KMS-11 (cell line): ENCODE data around the gene STK32C.

Experiments
- H2AFZ ChIP-seq: fragments of 200-600 bp; sonication (generic); 2 replicates; pipeline ENCODE4 v1.6.1; 2016; ENCODE audit warnings: antibody characterized with exemption, mixed run types, low read depth
- H3K27ac ChIP-seq: fragments of 200-600 bp; sonication (generic); 2 replicates; pipeline ENCODE4 v1.6.1; 2016; ENCODE audit warnings: mild to moderate bottlenecking, mixed run types
- H3K27me3 ChIP-seq: fragments of 200-600 bp; sonication (generic); 2 replicates; pipeline ENCODE4 v1.6.1; 2017; ENCODE audit warnings: mild to moderate bottlenecking, low read depth, mixed run types, moderate library complexity; ENCODE audit not compliant: insufficient read depth
- H3K36me3 ChIP-seq: fragments of 200-600 bp; sonication (generic); 2 replicates; pipeline ENCODE4 v1.6.1; 2017; ENCODE audit warnings: mild to moderate bottlenecking, mixed run types; ENCODE audit not compliant: insufficient read depth
- H3K4me1 ChIP-seq: fragments of 200-600 bp; sonication (generic); 2 replicates; pipeline ENCODE4 v1.6.1; 2016; ENCODE audit warnings: mild to moderate bottlenecking, low read depth, mixed run types; ENCODE audit not compliant: poor library complexity, severe bottlenecking
- H3K4me2 ChIP-seq: fragments of 200-600 bp; sonication (generic); 2 replicates; pipeline ENCODE4 v1.7.0; 2016; ENCODE audit warnings: mild to moderate bottlenecking, mixed run types
- H3K4me3 ChIP-seq: fragments of 200-600 bp; sonication (generic); IDR thresholded peaks from 2 replicates; pipeline ENCODE4 v1.6.1; 2017; ENCODE audit warnings: low read depth, low read length, mixed read lengths; ENCODE audit not compliant: insufficient read depth
- H3K79me2 ChIP-seq: fragments of 200-600 bp; sonication (generic); 2 replicates; pipeline ENCODE4 v1.6.1; 2016; ENCODE audit warnings: low read depth, mixed run types; ENCODE audit not compliant: insufficient read depth
- H3K9ac ChIP-seq: fragments of 200-600 bp; sonication (generic); 2 replicates; pipeline ENCODE4 v1.6.1; 2016; ENCODE audit warnings: mild to moderate bottlenecking, mixed run types
- H4K20me1 ChIP-seq: fragments of 200-600 bp; sonication (generic); 2 replicates; pipeline ENCODE4 v1.6.1; 2016; ENCODE audit warnings: mild to moderate bottlenecking, mixed run types; ENCODE audit not compliant: insufficient read depth
- TF ChIP-seq, protein P1 (sequence below): fragments of 200-600 bp; sonication (generic); conservative IDR thresholded peaks from 2 replicates; pipeline ENCODE4 v1.6.1; 2017; ENCODE audit warnings: low read depth, mild to moderate bottlenecking, antibody characterized with exemption, low read length, moderate library complexity, mixed read lengths

Gene STK32C

DNA sequence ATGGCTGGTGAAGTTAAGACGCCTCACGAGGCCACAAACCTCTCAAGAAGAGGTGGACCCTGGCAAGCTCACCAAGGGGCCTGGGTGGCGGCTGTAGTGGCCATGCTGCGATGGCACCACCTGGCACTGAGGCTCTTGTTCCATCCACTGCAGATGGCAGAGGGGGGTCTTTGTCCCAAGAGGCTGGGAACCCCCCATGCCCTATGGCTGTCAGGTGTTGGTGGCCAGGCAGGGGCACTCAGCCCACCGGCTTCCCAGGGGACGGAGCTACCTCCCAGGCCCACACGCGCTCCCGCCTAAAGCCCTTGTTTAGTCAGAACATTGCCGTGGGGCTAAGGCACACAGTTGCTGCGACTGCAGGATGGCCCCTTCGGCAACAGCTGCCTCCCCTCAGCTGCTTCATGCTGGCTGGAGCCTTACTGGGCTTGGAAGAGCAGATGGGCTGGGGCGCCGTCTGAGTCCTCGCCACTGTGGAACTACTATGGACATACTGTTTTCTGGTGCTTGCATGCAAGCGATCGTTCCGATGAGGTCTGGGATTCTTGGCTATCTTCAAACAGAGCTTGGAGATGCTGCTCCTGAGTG lies 74.2 kb downstream of the STK32C start:
- no peaks in the 10 kb centered on the region for H3K36me3 ChIP-seq
- H4K20me1 ChIP-seq = no peaks in the 10 kb centered on the region
- H3K79me2 ChIP-seq = no peaks in the 10 kb centered on the region
- no peak overlapping the region for H2AFZ ChIP-seq
- peaks cover 51% of the 10 kb centered on the region; the same call in 1 of the 2 replicates for H3K27me3 ChIP-seq
- no peak overlapping the region for H3K27ac ChIP-seq
- H3K9ac ChIP-seq = no peak overlapping the region
- no peak overlapping the region for H3K4me2 ChIP-seq
- TF ChIP-seq, protein P1, sequence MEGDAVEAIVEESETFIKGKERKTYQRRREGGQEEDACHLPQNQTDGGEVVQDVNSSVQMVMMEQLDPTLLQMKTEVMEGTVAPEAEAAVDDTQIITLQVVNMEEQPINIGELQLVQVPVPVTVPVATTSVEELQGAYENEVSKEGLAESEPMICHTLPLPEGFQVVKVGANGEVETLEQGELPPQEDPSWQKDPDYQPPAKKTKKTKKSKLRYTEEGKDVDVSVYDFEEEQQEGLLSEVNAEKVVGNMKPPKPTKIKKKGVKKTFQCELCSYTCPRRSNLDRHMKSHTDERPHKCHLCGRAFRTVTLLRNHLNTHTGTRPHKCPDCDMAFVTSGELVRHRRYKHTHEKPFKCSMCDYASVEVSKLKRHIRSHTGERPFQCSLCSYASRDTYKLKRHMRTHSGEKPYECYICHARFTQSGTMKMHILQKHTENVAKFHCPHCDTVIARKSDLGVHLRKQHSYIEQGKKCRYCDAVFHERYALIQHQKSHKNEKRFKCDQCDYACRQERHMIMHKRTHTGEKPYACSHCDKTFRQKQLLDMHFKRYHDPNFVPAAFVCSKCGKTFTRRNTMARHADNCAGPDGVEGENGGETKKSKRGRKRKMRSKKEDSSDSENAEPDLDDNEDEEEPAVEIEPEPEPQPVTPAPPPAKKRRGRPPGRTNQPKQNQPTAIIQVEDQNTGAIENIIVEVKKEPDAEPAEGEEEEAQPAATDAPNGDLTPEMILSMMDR = no peak
- H3K4me3 ChIP-seq = no peak overlapping the region
- H3K4me1 ChIP-seq = no peaks in the 10 kb centered on the region

DNA sequence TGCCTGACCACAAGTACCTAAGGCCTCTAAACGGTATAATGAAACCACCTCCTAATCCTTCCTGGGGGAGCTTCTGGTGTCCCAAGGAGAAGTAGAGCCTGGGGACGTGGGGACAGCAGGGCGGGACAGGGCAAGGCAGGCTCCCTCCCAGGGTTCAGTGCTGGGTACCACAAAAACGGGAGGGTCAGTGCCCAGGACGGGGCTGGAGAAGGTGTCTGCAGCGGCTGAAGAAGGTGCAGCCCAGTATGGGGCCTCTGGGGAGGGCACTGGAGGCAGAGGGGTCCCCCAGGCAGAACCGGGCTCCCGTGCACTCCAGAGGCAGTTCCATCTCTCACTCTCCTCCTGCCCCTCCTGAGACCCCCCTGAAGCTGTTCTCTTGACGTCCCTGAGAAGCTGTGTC lies 74.8 kb downstream of the STK32C start:
- no peak overlapping the region for H3K9ac ChIP-seq
- H3K36me3 ChIP-seq = no peaks in the 10 kb centered on the region
- H3K27ac ChIP-seq = no peak overlapping the region
- no peaks in the 10 kb centered on the region for H3K4me1 ChIP-seq
- H3K79me2 ChIP-seq = no peaks in the 10 kb centered on the region
- TF ChIP-seq, protein P1 = no peak
- H4K20me1 ChIP-seq = no peaks in the 10 kb centered on the region
- peaks cover 46% of the 10 kb centered on the region; the same call in 1 of the 2 replicates for H3K27me3 ChIP-seq
- H2AFZ ChIP-seq = no peak overlapping the region
- H3K4me2 ChIP-seq = no peak overlapping the region
- no peak overlapping the region for H3K4me3 ChIP-seq

DNA sequence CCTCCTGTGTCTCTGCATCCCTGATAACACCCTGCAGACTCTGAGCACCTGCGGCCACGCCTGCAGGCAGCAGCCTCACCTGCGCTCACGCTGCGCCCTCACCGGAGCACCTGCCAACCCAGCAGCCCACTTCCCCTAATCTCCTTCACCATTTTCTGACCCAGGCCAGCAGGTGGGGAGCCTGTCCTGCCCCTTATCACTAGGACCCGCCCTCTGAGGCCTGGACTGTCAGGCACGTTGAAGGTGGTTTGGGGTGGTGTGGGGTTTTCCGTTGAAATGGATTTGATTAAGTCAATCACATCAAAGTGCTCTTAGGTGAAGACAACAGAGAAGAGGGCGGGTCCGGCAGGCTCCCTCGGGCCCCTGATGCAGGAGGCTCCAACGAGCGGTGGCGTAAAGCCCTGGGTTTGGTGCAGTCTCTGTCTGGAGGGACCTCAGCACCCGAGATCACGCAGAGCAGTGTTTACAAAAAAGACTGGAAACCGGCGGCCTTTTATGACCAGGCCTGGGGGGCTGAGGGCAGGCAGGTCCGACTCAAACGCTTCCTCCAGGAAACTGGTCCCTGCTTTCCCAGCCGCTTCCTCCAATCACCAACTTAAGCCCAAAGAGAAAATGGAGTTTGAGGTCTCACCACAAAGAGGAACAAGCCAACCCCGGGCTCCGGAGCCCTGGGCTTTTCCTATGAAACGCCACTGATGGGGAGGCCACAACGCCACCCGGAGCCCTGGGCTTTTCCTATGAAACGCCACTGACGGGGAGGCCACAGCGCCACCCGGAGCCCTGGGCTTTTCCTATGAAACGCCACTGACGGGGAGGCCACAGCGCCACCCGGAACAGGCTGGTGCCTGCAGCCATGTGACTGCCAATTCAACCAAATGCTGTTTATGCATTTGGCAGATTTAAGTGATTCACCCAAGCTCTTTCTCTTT lies 75.5 kb downstream of the STK32C start:
- no peaks in the 10 kb centered on the region for H3K36me3 ChIP-seq
- H4K20me1 ChIP-seq = no peaks in the 10 kb centered on the region
- H3K9ac ChIP-seq = no peak overlapping the region
- no peak overlapping the region for H3K27ac ChIP-seq
- no peak overlapping the region for H3K4me3 ChIP-seq
- no peak overlapping the region for H3K4me2 ChIP-seq
- no peak overlapping the region for H2AFZ ChIP-seq
- H3K79me2 ChIP-seq = no peaks in the 10 kb centered on the region
- H3K27me3 ChIP-seq = peaks cover 40% of the 10 kb centered on the region; the same call in 1 of the 2 replicates
- TF ChIP-seq, protein P1 = no peak
- no peaks in the 10 kb centered on the region for H3K4me1 ChIP-seq

DNA sequence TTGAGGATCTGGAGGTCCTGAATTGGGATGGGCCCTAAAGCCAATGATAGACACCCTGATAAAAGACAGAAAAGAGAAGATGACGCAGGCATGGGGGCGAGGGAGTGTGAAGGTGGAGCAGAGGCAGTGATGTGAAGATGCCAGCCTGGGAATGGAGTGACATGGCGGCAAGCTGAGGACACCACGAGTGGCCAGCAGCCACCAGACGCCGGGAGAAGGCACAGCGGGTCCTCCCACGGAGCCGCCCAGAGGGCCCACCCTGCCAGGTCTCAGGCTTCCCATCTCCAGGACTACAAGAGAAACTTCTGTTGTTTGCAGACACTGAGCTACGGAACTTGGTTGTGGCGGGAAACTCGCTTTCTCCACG lies 76.1 kb downstream of the STK32C start:
- Histone ChIP-seq H2AFZ (no peak overlapping the region), H3K4me3 (no peak overlapping the region), H3K36me3 (no peaks in the 10 kb centered on the region), H4K20me1 (no peaks in the 10 kb centered on the region), H3K9ac (no peak overlapping the region), H3K4me2 (no peak overlapping the region), H3K79me2 (no peaks in the 10 kb centered on the region), H3K4me1 (no peaks in the 10 kb centered on the region), H3K27ac (no peak overlapping the region), H3K27me3 (peaks cover 36% of the 10 kb centered on the region; the same call in 1 of the 2 replicates)
- TF ChIP-seq, protein P1 = no peak
